ENCODE results near the gene ZNF804A.

Gene ZNF804A

GRCh38 chr2:184971546-184972068 is 373.3 kb downstream of the ZNF804A start:
- DNase-seq = no peak
